GM12878 (cell line): ENCODE results near the gene TSSC4. TPM values are rescaled to one million over a fixed set of nuclear protein-coding genes. Genes with fewer than 3 reads are reported as not detected.

Experiments
- CEBPZ ChIP-seq: fragments of 150-350 bp; IDR thresholded peaks from 2 replicates; pipeline ENCODE4 v1.6.1; 2016; ENCODE audit warnings: low read depth, low read length
- HDAC2 ChIP-seq: fragments of 200-600 bp; sonication (generic); IDR thresholded peaks from 2 replicates; pipeline ENCODE4 v1.6.1; 2017
- MYC ChIP-seq: IDR thresholded peaks from 2 replicates; pipeline ENCODE4 v1.6.1; 2011; ENCODE audit warnings: mild to moderate bottlenecking, low read length, moderate library complexity, inconsistent platforms; ENCODE audit not compliant: insufficient read depth, insufficient replicate concordance, insufficient read length, severe bottlenecking
- PAX8 ChIP-seq: fragments of 450-650 bp; IDR thresholded peaks from 2 replicates; pipeline ENCODE4 v1.6.1; 2017; ENCODE audit warnings: mild to moderate bottlenecking, moderate library complexity
- POLR2A ChIP-seq: IDR thresholded peaks from 2 replicates; pipeline ENCODE4 v1.6.1; 2011; ENCODE audit warnings: low read depth, mild to moderate bottlenecking, low read length
- ZBTB11 ChIP-seq: fragments of 450-650 bp; formaldehyde crosslinking; IDR thresholded peaks from 2 replicates; pipeline ENCODE4 v1.5.0; 2022; ENCODE audit warnings: mild to moderate bottlenecking, missing genetic modification characterization
- ZNF24 ChIP-seq: fragments of 450-650 bp; IDR thresholded peaks from 2 replicates; pipeline ENCODE4 v1.6.1; 2017; ENCODE audit warnings: antibody characterized with exemption, mild to moderate bottlenecking
- polyA plus RNA-seq, 11 experiments: library from polyadenylated mRNA; depleted of rRNA in 4 of 11; unstranded in 6 of 11; stranded (reverse) in 5 of 11; fragments of >200 nt; fragmentation: Nextera tagmentation in 4 of 11; fragmentation: Illumina TruSeq in 1 of 11; extraction: Ambion mirVana in 4 of 11; extraction: Trizol in 1 of 11; gene quantifications; 1 replicate in 1 of 11; 2 replicates in 10 of 11; pipeline versions ENCODE4 v1.2.1 to v1.2.3, GENCODE V29; 2011 to 2016; ENCODE audit warnings: inconsistent platforms in 2 of 11, missing spikeins in 2 of 11, low read depth in 1 of 11
- total RNA-seq, 4 experiments: library from RNA; depleted of rRNA in 3 of 4; stranded (reverse); fragments of >200 nt in 3 of 4; fragmentation: Illumina TruSeq in 1 of 4; extraction: Trizol in 1 of 4; gene quantifications; 2 replicates each; pipeline versions ENCODE4 v1.2.1 to v1.2.3, GENCODE V29; 2013 to 2021

The TSSC4 gene
- total and polyA plus RNA-seq, 10 of the 15 experiments (the other 5 are each of a cell fraction or from before 2014, with no cell fraction given): 0.69 to 70.1 (median 25.7) TPM

GRCh38 chr11:2417856-2418692, 17.5 kb downstream of the TSSC4 start (continued):
- TF ChIP-seq ZBTB11 (CRISPR knock-in tag) (no peak), ZNF24 (no peak), HDAC2 (no peak), POLR2A (no peak), CEBPZ (no peak), PAX8 (no peak), MYC (no peak)
